GM13976 (cell line): ENCODE results near the gene PF4V1.

Source experiments
- DNase-seq: peaks from one replicate; pipeline ENCODE4 v3.0.0; 2012; ENCODE audit warnings: low spot score
- CTCF ChIP-seq: IDR thresholded peaks from 2 replicates; pipeline ENCODE4 v1.5.1; 2012; ENCODE audit warnings: borderline replicate concordance, mild to moderate bottlenecking; ENCODE audit not compliant: insufficient read depth; ENCODE audit errors: extremely low read depth, missing control alignments, control extremely low read depth
- in situ Hi-C: fragments of 300-500 bp; cut with MboI; formaldehyde crosslinking; loops from one replicate; pipeline ENCODE4 v1.12.0; 2022; ENCODE audit warnings: low sequenced_read_pairs, mixed read lengths, inconsistent platforms; ENCODE audit not compliant: unreplicated experiment

Gene PF4V1

GRCh38 chr4:73821325-73821724, 31.8 kb upstream of the PF4V1 start:
- in situ Hi-C loops: no loop called here
- no peak for DNase-seq

DNA sequence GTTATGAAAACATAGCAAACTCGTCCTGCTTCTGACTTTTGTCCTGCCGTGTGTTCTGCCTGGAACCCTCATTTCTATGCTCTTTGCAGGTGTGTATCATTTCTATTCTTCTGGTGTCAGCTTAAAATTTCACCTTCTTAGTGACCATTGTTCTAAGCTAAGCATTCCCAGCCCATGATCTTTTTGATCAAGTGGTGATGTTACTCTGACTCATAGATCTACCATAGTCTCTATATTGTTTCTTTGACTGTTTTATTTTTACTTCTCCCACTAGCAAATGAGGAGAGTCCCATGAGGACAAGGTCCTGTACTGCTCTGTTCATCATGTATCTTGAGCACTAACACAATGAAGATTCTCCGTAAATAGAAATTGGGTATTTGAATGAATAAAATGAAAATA, 30.7 kb upstream of the PF4V1 start:
- TF ChIP-seq CTCF: no peak
- DNase-seq: no peak
- in situ Hi-C loops: no loop called here

More at GRCh38 chr4:73821325-73821724, 31.8 kb upstream of the PF4V1 start:
- TF ChIP-seq CTCF: no peak

GRCh38 chr4:73822812-73823504, 30.1 kb upstream of the PF4V1 start:
- DNase-seq: no peak
- TF ChIP-seq CTCF: no peak
- in situ Hi-C loops: no loop called here

- TF ChIP-seq CTCF: no peak
- in situ Hi-C loops: no loop called here
- DNase-seq: no peak
Measured at GRCh38 chr4:73823760-73824159, 29.3 kb upstream of the PF4V1 start.

DNA sequence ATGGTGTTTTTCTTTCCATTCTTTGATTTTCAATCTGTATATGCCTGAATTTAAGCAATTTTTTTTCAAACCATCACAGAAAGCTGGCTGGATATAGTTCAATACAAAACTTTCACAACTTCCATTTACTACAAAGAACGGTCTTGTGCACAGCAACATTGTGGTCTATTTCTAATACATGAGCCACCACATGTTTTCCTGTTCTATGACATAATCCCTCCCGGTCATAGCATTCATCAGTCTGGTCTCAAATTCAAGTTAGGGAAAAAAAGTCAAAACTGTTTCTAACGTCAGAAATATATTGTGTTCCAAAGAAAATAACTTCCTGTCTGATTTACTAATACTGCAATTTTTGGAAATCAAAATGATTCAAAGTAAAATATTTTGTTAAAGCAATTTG, 24.1 kb upstream of the PF4V1 start:
- no peak for TF ChIP-seq CTCF
- DNase-seq: no peak
- in situ Hi-C loops: no loop called here

DNA sequence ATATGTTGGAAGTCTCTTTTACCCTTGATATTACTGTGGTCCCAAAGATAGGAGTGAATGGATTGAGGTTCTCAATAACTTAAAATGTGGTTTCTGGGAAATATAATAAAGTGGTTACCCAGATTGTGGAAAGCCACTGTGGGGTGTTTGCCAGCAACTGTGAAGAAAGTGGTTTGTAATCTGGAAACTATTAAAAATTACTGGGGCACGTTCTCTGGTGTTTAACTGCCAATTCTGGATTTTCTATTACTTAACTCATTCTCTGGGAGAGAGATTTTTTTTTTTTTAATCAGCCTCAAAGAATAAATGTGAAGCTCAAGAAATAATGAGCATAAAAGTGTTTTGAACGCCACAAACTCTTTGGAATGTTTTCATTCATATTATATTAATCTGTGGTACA, 21.5 kb upstream of the PF4V1 start:
- in situ Hi-C loops: no loop called here
- TF ChIP-seq CTCF: no peak
- no peak for DNase-seq
